GM19468 (cell line): Measurements from ENCODE around the gene KIF9.
"Not testable (repeated sequence)": the region's sequence is repeated elsewhere in the genome, so short reads cannot be mapped to it uniquely, and the experiment has no call there.

Experiments
- ATAC-seq: cut with Tn5 transposase; IDR thresholded peaks from one replicate; pipeline ENCODE4 v1.9.1; 2021; ENCODE audit warnings: mild to moderate bottlenecking, moderate library complexity, moderate number of reproducible peaks; ENCODE audit not compliant: unreplicated experiment; ENCODE audit errors: extremely low read depth

Gene KIF9

GRCh38 chr3:47295976-47296375, 13.4 kb upstream of the KIF9 start:
- no peak for ATAC-seq

GRCh38 chr3:47295322-47295721, 12.7 kb upstream of the KIF9 start:
- no peak for ATAC-seq

GRCh38 chr3:47294392-47294791, 11.8 kb upstream of the KIF9 start:
- ATAC-seq, result no peak

- ATAC-seq, result no peak
Observed at GRCh38 chr3:47293822-47294221, 11.2 kb upstream of the KIF9 start.

GRCh38 chr3:47291754-47292420, 9.3 kb upstream of the KIF9 start:
- not testable (repeated sequence) for ATAC-seq

- ATAC-seq, result no peak
Observed at GRCh38 chr3:47291158-47291753, 8.7 kb upstream of the KIF9 start.

GRCh38 chr3:47288966-47289910, 6.6 kb upstream of the KIF9 start:
- ATAC-seq, result no peak

GRCh38 chr3:47283591-47284364, 1.2 kb upstream of the KIF9 start:
- ATAC-seq, result no peak

GRCh38 chr3:47283193-47283537, 566 bp upstream of the KIF9 start:
- ATAC-seq, result no peak

- no peak for ATAC-seq
Observed at GRCh38 chr3:47280519-47280918, 2.1 kb downstream of the KIF9 start.

- ATAC-seq, result no peak
Observed at GRCh38 chr3:47276558-47276957, 6.0 kb downstream of the KIF9 start.

GRCh38 chr3:47274652-47275051, 7.9 kb downstream of the KIF9 start:
- ATAC-seq, result no peak

- no peak for ATAC-seq
Observed at GRCh38 chr3:47273564-47273963, 9.0 kb downstream of the KIF9 start.

GRCh38 chr3:47270526-47270925, 12.1 kb downstream of the KIF9 start:
- ATAC-seq, result no peak

GRCh38 chr3:47267490-47267824, 15.1 kb downstream of the KIF9 start:
- no peak for ATAC-seq

- ATAC-seq, result no peak
Observed at GRCh38 chr3:47266709-47267489, 15.7 kb downstream of the KIF9 start.

- no peak for ATAC-seq
Observed at GRCh38 chr3:47265725-47266428, 16.7 kb downstream of the KIF9 start.

- no peak for ATAC-seq
Observed at GRCh38 chr3:47265008-47265407, 17.6 kb downstream of the KIF9 start.

GRCh38 chr3:47261301-47261700, 21.3 kb downstream of the KIF9 start:
- no peak for ATAC-seq
